Stomach smooth muscle (tissue), 2 donors: ENCODE results near the gene SKAP2.
A peak's percentile ranks its signal among the peaks of the same experiment; 100 is the strongest.

Source experiments
- H3K27ac ChIP-seq: one replicate; pipeline ENCODE4 v1.7.0; 2013; ENCODE audit warnings: mild to moderate bottlenecking, low read length, inconsistent platforms
- H3K27me3 ChIP-seq, 2 donors: one replicate each; pipeline ENCODE4 v1.7.0; 2013; ENCODE audit warnings: low read length in 2 of 2; ENCODE audit not compliant: insufficient read depth in 2 of 2, control insufficient read depth in 1 of 2
- H3K36me3 ChIP-seq, 2 donors: one replicate each; pipeline ENCODE4 v1.7.0; 2013; ENCODE audit warnings: low read length in 2 of 2; ENCODE audit not compliant: control insufficient read depth in 2 of 2, insufficient read depth in 2 of 2
- H3K4me1 ChIP-seq: one replicate; pipeline ENCODE4 v1.7.0; 2013; ENCODE audit warnings: low read length; ENCODE audit not compliant: control insufficient read depth, insufficient read depth
- H3K4me3 ChIP-seq, 2 donors: one replicate each; pipeline ENCODE4 v1.7.0; 2013; ENCODE audit warnings: low read length in 2 of 2
- H3K9ac ChIP-seq, 2 donors: one replicate each; pipeline ENCODE4 v1.7.0; 2013; ENCODE audit warnings: low read length in 2 of 2, mild to moderate bottlenecking in 1 of 2
- H3K9me3 ChIP-seq, 2 donors: one replicate each; pipeline ENCODE4 v1.7.0; 2013; ENCODE audit warnings: low read length in 2 of 2; ENCODE audit not compliant: control insufficient read depth in 2 of 2
- donor health status: healthy.
- donor health status: Pancreatic carcinoma.

Gene SKAP2

GRCh38 chr7:26879671-26880070 is 15.3 kb upstream of the SKAP2 start:
- Histone ChIP-seq H3K36me3 (no peaks in the 10 kb centered on the region), H3K9ac (no peak overlapping the region), H3K4me3 (no peak overlapping the region), H3K4me1 (no peaks in the 10 kb centered on the region), H3K27me3 (no peaks in the 10 kb centered on the region), H3K27ac (no peak overlapping the region), H3K9me3 (peaks cover 0 to 2% of the 10 kb centered on the region in 2 donors)

DNA sequence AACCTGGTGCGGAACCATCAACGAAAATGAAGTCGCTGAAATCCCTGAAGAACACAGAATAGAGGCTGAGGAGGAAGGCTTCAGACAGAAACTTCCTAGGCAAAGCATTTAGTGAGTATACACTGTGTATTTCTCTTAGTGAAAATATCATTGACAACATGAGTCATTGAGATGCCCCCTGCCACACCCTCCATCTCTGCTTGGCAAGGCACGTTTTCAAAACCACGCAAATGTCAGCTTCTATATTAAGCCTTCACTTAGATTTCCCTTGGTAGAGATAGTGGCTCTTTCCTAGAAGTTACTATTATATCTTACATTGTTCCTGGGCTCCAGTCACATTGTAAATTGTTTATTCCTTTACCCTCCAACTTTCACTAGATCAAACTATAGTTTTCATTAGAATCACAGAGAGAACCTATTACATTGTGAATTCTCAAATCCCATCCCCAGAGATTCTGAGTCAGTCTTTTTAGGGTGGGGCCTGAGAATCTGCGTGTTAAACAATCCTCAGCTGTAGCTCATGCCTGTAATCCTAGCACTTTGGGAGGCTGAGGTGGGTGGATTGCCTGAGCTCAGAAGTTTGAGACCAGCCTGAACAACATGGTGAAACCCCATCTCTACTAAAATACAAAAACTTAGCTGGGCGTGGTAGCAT is 4.6 kb upstream of the SKAP2 start:
- no peak overlapping the region for H3K27ac ChIP-seq
- H3K4me1 ChIP-seq = no peaks in the 10 kb centered on the region
- no peak overlapping the region for H3K4me3 ChIP-seq
- peaks cover 0 to 2% of the 10 kb centered on the region in 2 donors for H3K27me3 ChIP-seq
- H3K36me3 ChIP-seq = no peaks in the 10 kb centered on the region
- H3K9me3 ChIP-seq = no peaks in the 10 kb centered on the region
- no peak overlapping the region for H3K9ac ChIP-seq

- H3K4me3 ChIP-seq = peak overlapping the region; percentile 86 to 91
- no peaks in the 10 kb centered on the region for H3K36me3 ChIP-seq
- H3K27ac ChIP-seq = peak overlapping the region; percentile 86
- H3K4me1 ChIP-seq = no peaks in the 10 kb centered on the region
- peak overlapping the region; percentile 82 to 96 for H3K9ac ChIP-seq
- peaks cover 0 to 2% of the 10 kb centered on the region in 2 donors for H3K27me3 ChIP-seq
- no peaks in the 10 kb centered on the region for H3K9me3 ChIP-seq
These were observed 651 bp upstream of the SKAP2 start for GRCh38 chr7:26865094-26865388.

- peak overlapping the region; percentile 88 for H3K27ac ChIP-seq
- no peaks in the 10 kb centered on the region for H3K36me3 ChIP-seq
- H3K4me3 ChIP-seq = peak overlapping the region; percentile 91 to 93
- H3K9me3 ChIP-seq = no peaks in the 10 kb centered on the region
- H3K27me3 ChIP-seq = peaks cover 0 to under 1% of the 10 kb centered on the region in 2 donors
- H3K4me1 ChIP-seq = no peaks in the 10 kb centered on the region
- H3K9ac ChIP-seq = peak overlapping the region; percentile 87 to 96
These were observed 677 bp downstream of the SKAP2 start for GRCh38 chr7:26863518-26864308.

GRCh38 chr7:26862834-26863233 is 1.6 kb downstream of the SKAP2 start:
- Histone ChIP-seq H3K4me3 (peak overlapping the region in 1 of 2 donors; percentile 93), H3K27me3 (no peaks in the 10 kb centered on the region), H3K27ac (no peak overlapping the region)

DNA sequence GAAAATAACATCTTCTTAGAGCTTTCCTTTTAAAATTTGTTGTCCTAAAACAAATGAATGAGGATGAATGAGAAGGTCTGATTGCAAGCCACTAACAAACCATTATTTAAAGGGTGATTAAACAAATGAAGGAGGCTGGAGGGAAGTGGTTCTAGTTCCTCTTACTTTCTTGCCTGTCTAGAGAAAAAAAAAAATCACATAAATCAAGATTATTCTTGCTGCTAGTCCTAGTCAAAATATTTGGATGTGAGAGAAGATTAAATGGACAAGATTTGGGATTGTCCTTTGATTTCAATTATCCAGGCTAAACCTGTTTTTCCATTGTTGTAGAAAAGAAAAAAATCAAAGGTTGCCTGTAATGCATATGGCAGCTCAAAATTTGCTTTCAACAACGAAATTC is 3.3 kb downstream of the SKAP2 start:
- Histone ChIP-seq H3K27me3 (no peaks in the 10 kb centered on the region), H3K4me1 (no peaks in the 10 kb centered on the region), H3K27ac (no peak overlapping the region), H3K4me3 (no peak overlapping the region), H3K36me3 (no peaks in the 10 kb centered on the region), H3K9ac (no peak overlapping the region), H3K9me3 (no peaks in the 10 kb centered on the region)

More at GRCh38 chr7:26862834-26863233, 1.6 kb downstream of the SKAP2 start:
- Histone ChIP-seq H3K9ac (peak overlapping the region in 1 of 2 donors; percentile 10), H3K36me3 (no peaks in the 10 kb centered on the region), H3K9me3 (no peaks in the 10 kb centered on the region), H3K4me1 (no peaks in the 10 kb centered on the region)

DNA sequence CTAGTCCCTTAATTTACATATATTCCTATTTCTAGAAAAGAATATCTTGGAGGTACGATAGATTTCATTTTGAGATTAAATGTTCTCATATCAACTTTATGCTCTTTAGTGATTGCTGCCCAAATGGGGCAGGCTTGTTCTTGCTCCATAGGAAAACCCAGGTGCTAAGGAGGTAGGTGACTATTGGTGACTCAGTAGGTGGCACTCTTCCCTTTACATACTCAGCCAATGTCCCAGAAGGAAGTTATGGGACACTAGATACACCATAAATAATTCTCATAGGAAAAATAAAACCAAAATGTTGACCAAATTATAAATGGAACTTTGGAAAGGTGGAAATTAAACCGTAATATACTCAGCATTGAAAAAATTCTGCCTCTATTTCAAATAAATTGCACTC is 4.0 kb downstream of the SKAP2 start:
- H3K27ac ChIP-seq = no peak overlapping the region
- no peaks in the 10 kb centered on the region for H3K9me3 ChIP-seq
- H3K4me1 ChIP-seq = no peaks in the 10 kb centered on the region
- H3K36me3 ChIP-seq = no peaks in the 10 kb centered on the region
- no peak overlapping the region for H3K4me3 ChIP-seq
- no peaks in the 10 kb centered on the region for H3K27me3 ChIP-seq
- no peak overlapping the region for H3K9ac ChIP-seq

- Histone ChIP-seq H3K27me3 (no peaks in the 10 kb centered on the region), H3K4me3 (no peak overlapping the region), H3K27ac (no peak overlapping the region), H3K4me1 (no peaks in the 10 kb centered on the region), H3K36me3 (no peaks in the 10 kb centered on the region), H3K9ac (no peak overlapping the region), H3K9me3 (no peaks in the 10 kb centered on the region)
These were observed 4.7 kb downstream of the SKAP2 start for GRCh38 chr7:26859720-26860119.

DNA sequence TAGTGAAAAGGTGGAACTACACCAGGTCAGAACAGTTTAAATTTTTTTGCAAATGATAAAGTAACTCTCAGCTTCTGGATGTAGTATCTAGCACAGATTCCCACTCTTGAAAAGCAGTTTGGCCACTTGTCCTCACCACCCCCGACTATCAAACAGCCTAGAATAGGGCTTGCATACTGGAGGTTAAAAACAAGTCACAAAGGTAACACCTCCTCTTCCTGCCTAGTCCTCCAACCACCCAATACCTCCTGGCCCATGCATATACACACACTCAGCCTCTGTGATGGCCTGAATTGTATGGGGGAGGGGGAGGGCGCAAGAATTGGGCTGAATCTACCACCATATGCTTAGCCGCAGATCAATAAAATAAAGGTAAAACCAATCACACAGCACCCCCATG is 5.7 kb downstream of the SKAP2 start:
- H3K4me1 ChIP-seq = no peaks in the 10 kb centered on the region

DNA sequence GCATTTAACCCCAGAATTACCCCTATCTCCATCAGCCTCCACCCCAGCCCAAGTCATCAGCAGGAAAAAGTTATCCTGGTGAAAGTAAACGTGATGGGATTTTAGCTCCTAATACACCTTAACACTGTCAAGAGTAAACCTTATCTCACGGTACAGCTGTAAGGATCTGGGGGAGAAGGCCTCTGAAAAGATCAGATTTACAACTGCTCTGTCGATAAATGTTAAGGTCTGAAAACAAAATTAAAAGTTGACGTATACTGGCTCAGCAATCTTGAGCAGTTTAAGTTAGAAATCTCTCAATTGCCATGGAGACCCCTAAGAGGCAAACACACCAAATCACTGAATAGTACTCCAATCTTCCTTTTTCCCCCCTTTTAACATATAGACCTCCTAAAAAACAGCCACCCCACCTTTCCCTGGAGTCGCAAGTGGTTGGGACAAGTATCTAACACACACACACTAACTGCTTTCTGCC is 6.1 kb downstream of the SKAP2 start:
- H3K9ac ChIP-seq = peak overlapping the region in 1 of 2 donors; percentile 63
- H3K9me3 ChIP-seq = no peaks in the 10 kb centered on the region
- H3K4me3 ChIP-seq = peak overlapping the region; percentile 61 to 69
- no peaks in the 10 kb centered on the region for H3K27me3 ChIP-seq
- H3K36me3 ChIP-seq = no peaks in the 10 kb centered on the region
- peak overlapping the region; percentile 59 for H3K27ac ChIP-seq
- H3K4me1 ChIP-seq = no peaks in the 10 kb centered on the region

More for the DNA sequence above, 5.7 kb downstream of the SKAP2 start:
- Histone ChIP-seq H3K36me3 (no peaks in the 10 kb centered on the region), H3K9me3 (no peaks in the 10 kb centered on the region), H3K27me3 (no peaks in the 10 kb centered on the region), H3K9ac (peak overlapping the region in 1 of 2 donors; percentile 63), H3K27ac (peak overlapping the region; percentile 59), H3K4me3 (peak overlapping the region; percentile 61 to 69)
